HG02870 (cell line): Measurements from ENCODE around the gene RFX3.

Experiments used
- ATAC-seq: cut with Tn5 transposase; IDR thresholded peaks from one replicate; pipeline ENCODE4 v1.9.1; 2021; ENCODE audit warnings: mild to moderate bottlenecking, moderate library complexity; ENCODE audit not compliant: unreplicated experiment

RFX3 gene

GRCh38 chr9:3478549-3478953 is 47.2 kb downstream of the RFX3 start:
- peak; percentile 29 for ATAC-seq

GRCh38 chr9:3477236-3477834 is 48.5 kb downstream of the RFX3 start:
- ATAC-seq = no peak

- ATAC-seq = no peak
Measured at GRCh38 chr9:3475300-3476020, 50.3 kb downstream of the RFX3 start.

GRCh38 chr9:3474821-3475220 is 51.0 kb downstream of the RFX3 start:
- ATAC-seq = no peak

- ATAC-seq = no peak
Measured at GRCh38 chr9:3473405-3473804, 52.4 kb downstream of the RFX3 start.

- ATAC-seq = no peak
Measured at GRCh38 chr9:3471883-3472282, 53.9 kb downstream of the RFX3 start.

- no peak for ATAC-seq
Measured at GRCh38 chr9:3468421-3469205, 57.2 kb downstream of the RFX3 start.

- peak; percentile 93 for ATAC-seq
Measured at GRCh38 chr9:3467593-3468219, 58.1 kb downstream of the RFX3 start.

- no peak for ATAC-seq
Measured at GRCh38 chr9:3464033-3464638, 61.7 kb downstream of the RFX3 start.

GRCh38 chr9:3458806-3459475 is 66.9 kb downstream of the RFX3 start:
- no peak for ATAC-seq

GRCh38 chr9:3457175-3457574 is 68.6 kb downstream of the RFX3 start:
- ATAC-seq = no peak

GRCh38 chr9:3455717-3456116 is 70.1 kb downstream of the RFX3 start:
- ATAC-seq = no peak

- ATAC-seq = no peak
Measured at GRCh38 chr9:3455094-3455493, 70.7 kb downstream of the RFX3 start.

- no peak for ATAC-seq
Measured at GRCh38 chr9:3451956-3452355, 73.8 kb downstream of the RFX3 start.

GRCh38 chr9:3447788-3448187 is 78.0 kb downstream of the RFX3 start:
- no peak for ATAC-seq

- no peak for ATAC-seq
Measured at GRCh38 chr9:3447143-3447542, 78.7 kb downstream of the RFX3 start.

- ATAC-seq = no peak
Measured at GRCh38 chr9:3446313-3446712, 79.5 kb downstream of the RFX3 start.

GRCh38 chr9:3444016-3444415 is 81.8 kb downstream of the RFX3 start:
- ATAC-seq = no peak

GRCh38 chr9:3441197-3441816 is 84.5 kb downstream of the RFX3 start:
- ATAC-seq = peak; percentile 85
